SU-DHL-6 (cell line): ENCODE data around the gene ERICH2.

Experiments
- CTCF ChIP-seq: fragments of 200-600 bp; sonication (generic); IDR thresholded peaks from one replicate; pipeline ENCODE4 v1.5.1; 2017; ENCODE audit warnings: antibody characterized with exemption, mild to moderate bottlenecking, low read length, moderate library complexity; ENCODE audit not compliant: insufficient read depth, poor library complexity, severe bottlenecking
- EZH2phosphoT487 ChIP-seq: fragments of 200-600 bp; sonication (generic), shearing (Covaris generic); conservative IDR thresholded peaks from 2 replicates; pipeline ENCODE4 v1.6.1; 2018; ENCODE audit warnings: mild to moderate bottlenecking, antibody characterized with exemption, low read length, moderate library complexity, mixed read lengths

- TF ChIP-seq CTCF (no peak), EZH2phosphoT487 (no peak)
Measured at GRCh38 chr2:170744248-170745002, 25.8 kb upstream of the ERICH2 start.
